ENCODE measurements around the gene PIAS2. TPM values are rescaled to one million over a fixed set of nuclear protein-coding genes. Genes with fewer than 3 reads are reported as not detected.

Gene PIAS2
- total and polyA plus RNA-seq, 9 of the 15 experiments (the other 6 are each of a cell fraction or from before 2014, with no cell fraction given) = 2.9 to 23.9 (median 12.0) TPM

DNA sequence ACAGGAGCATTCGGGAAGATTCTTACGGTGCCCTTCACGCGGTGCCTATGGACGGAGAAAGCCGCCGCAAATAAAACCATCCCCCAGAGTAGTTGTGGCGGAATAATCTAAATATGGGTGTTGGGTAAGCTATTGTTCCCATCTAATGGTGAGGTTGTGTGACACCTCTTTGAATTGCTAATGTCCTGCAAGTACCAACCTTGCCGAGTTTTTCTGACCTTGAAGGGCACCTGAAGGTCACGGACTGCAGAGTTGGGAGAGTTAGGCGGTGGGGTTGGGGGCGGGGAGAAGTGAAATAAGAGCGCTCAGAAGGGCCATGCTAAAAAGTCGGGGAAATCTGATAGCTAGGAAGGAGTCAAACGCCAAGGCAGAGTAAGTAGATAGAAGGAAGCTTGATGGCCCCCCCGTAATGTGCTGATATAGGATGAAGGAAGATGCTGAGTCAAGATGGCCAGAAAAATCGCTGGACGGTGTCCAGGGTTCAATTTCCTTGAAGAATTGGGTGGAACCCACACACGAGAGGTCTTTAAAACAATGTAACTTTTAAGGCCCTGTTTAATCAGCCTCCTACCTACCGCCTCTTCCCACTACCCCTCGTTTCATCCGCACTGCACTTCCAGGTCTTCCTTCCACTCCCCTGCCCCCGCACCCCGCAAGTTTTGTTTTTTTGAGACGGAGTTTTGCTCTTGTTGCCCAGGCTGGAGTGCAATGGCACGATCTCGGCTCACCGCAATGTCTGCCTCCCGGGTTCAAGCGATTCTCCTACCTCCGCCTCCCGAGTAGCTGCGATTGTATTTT is 695 bp upstream of the PIAS2 start (continued):
- TF ChIP-seq, protein P1, sequence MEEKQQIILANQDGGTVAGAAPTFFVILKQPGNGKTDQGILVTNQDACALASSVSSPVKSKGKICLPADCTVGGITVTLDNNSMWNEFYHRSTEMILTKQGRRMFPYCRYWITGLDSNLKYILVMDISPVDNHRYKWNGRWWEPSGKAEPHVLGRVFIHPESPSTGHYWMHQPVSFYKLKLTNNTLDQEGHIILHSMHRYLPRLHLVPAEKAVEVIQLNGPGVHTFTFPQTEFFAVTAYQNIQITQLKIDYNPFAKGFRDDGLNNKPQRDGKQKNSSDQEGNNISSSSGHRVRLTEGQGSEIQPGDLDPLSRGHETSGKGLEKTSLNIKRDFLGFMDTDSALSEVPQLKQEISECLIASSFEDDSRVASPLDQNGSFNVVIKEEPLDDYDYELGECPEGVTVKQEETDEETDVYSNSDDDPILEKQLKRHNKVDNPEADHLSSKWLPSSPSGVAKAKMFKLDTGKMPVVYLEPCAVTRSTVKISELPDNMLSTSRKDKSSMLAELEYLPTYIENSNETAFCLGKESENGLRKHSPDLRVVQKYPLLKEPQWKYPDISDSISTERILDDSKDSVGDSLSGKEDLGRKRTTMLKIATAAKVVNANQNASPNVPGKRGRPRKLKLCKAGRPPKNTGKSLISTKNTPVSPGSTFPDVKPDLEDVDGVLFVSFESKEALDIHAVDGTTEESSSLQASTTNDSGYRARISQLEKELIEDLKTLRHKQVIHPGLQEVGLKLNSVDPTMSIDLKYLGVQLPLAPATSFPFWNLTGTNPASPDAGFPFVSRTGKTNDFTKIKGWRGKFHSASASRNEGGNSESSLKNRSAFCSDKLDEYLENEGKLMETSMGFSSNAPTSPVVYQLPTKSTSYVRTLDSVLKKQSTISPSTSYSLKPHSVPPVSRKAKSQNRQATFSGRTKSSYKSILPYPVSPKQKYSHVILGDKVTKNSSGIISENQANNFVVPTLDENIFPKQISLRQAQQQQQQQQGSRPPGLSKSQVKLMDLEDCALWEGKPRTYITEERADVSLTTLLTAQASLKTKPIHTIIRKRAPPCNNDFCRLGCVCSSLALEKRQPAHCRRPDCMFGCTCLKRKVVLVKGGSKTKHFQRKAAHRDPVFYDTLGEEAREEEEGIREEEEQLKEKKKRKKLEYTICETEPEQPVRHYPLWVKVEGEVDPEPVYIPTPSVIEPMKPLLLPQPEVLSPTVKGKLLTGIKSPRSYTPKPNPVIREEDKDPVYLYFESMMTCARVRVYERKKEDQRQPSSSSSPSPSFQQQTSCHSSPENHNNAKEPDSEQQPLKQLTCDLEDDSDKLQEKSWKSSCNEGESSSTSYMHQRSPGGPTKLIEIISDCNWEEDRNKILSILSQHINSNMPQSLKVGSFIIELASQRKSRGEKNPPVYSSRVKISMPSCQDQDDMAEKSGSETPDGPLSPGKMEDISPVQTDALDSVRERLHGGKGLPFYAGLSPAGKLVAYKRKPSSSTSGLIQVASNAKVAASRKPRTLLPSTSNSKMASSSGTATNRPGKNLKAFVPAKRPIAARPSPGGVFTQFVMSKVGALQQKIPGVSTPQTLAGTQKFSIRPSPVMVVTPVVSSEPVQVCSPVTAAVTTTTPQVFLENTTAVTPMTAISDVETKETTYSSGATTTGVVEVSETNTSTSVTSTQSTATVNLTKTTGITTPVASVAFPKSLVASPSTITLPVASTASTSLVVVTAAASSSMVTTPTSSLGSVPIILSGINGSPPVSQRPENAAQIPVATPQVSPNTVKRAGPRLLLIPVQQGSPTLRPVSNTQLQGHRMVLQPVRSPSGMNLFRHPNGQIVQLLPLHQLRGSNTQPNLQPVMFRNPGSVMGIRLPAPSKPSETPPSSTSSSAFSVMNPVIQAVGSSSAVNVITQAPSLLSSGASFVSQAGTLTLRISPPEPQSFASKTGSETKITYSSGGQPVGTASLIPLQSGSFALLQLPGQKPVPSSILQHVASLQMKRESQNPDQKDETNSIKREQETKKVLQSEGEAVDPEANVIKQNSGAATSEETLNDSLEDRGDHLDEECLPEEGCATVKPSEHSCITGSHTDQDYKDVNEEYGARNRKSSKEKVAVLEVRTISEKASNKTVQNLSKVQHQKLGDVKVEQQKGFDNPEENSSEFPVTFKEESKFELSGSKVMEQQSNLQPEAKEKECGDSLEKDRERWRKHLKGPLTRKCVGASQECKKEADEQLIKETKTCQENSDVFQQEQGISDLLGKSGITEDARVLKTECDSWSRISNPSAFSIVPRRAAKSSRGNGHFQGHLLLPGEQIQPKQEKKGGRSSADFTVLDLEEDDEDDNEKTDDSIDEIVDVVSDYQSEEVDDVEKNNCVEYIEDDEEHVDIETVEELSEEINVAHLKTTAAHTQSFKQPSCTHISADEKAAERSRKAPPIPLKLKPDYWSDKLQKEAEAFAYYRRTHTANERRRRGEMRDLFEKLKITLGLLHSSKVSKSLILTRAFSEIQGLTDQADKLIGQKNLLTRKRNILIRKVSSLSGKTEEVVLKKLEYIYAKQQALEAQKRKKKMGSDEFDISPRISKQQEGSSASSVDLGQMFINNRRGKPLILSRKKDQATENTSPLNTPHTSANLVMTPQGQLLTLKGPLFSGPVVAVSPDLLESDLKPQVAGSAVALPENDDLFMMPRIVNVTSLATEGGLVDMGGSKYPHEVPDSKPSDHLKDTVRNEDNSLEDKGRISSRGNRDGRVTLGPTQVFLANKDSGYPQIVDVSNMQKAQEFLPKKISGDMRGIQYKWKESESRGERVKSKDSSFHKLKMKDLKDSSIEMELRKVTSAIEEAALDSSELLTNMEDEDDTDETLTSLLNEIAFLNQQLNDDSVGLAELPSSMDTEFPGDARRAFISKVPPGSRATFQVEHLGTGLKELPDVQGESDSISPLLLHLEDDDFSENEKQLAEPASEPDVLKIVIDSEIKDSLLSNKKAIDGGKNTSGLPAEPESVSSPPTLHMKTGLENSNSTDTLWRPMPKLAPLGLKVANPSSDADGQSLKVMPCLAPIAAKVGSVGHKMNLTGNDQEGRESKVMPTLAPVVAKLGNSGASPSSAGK (IDR thresholded peaks at IDR 0.05) = no peak
- TF ChIP-seq RAD51 (IDR thresholded peaks at IDR 0.05; ENCODE audit: borderline replicate concordance, low read depth) = no peak
- TF ChIP-seq ESRRA (IDR thresholded peaks at IDR 0.05; ENCODE audit: borderline replicate concordance, low read depth) = peak; percentile 99
- TF ChIP-seq FOSL1 (tag; conservative IDR thresholded peaks at IDR 0.05) = no peak
- no peak for TF ChIP-seq TCF7L2 (IDR thresholded peaks at IDR 0.05; ENCODE audit: low read depth, low read length)
- peak; percentile 39; the same call in 1 of the 2 replicates for TF ChIP-seq EGR1 (conservative IDR thresholded peaks at IDR 0.05)
- 0 out of 2 replicates have a peak, but pooled peaks have one; percentile 17 for TF ChIP-seq MTA3 (IDR thresholded peaks at IDR 0.05; ENCODE audit: borderline replicate concordance)
